Activated T-cell treated with anti-CD3 and anti-CD28 coated beads, Interleukin-2, amount 50 U/mL, for 48 hours (primary cell): ENCODE results near the gene ADGRV1.

ENCODE experiments used
- DNase-seq, 2 experiments: peaks; one replicate each; pipeline ENCODE4 v3.0.0-alpha.2; 2020

ADGRV1 gene

DNA sequence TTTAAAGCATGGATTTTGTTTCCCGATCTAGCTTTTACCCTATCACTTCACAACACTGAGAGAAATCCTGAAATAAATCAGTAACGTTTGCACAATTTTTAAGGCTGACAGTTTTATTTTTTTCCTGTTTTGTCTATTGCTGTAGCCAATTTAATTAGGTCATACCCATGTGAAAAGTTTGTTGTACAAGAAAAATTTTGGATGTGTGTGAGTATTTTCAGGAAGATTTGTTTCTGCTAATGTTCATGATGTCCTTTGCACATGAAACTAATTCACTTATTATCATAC, 586.7 kb downstream of the ADGRV1 start:
- DNase-seq, result no peak

- no peak for DNase-seq
Measured at GRCh38 chr5:91146230-91146629, 587.6 kb downstream of the ADGRV1 start.

- DNase-seq, result no peak
Measured at GRCh38 chr5:91146905-91147600, 588.5 kb downstream of the ADGRV1 start.

- no peak for DNase-seq
Measured at GRCh38 chr5:91150234-91150633, 591.6 kb downstream of the ADGRV1 start.

DNA sequence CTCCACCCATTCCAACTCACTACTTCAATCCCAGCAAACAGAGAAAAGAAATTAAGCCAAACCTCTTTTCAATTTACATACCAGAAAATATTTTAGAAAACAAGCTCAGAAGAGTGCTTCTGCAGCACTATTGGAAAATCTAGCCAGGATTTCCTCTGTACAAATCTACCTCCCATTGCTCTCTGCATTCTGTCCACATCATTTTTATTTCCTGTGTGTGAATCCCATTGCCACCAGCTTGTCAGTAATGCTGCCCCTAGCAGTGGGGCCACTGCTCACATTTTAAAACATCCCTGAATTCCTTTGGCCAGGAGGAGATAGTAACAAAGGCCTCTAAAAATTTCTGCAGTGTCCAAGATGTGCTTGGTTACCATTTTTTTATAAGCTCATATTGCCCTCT, 592.0 kb downstream of the ADGRV1 start:
- DNase-seq, result no peak

- DNase-seq, result no peak
Measured at GRCh38 chr5:91151947-91152346, 593.4 kb downstream of the ADGRV1 start.

- DNase-seq, result no peak
Measured at GRCh38 chr5:91154338-91154737, 595.7 kb downstream of the ADGRV1 start.

- DNase-seq, result no peak
Measured at GRCh38 chr5:91155274-91155673, 596.7 kb downstream of the ADGRV1 start.

DNA sequence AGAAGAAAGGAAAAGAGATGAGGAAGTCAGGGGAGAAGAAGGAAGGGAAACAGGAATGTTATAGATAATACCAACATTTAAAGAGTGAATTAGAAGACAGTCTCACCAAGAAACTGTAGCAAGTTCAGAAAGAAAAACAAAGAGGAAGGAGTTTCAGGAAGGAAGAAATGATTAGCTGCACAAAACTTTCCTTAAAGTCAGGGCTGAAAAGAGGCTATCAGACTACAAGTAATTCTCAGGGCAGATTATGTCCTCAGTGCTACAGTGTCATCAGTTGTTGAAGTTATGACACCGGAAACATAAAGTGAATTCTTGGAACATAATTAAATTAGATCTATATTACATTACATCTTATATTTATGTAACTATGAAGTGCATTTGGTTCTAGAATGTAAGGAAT, 597.6 kb downstream of the ADGRV1 start:
- DNase-seq, result no peak

- DNase-seq, result no peak
Measured at GRCh38 chr5:91158011-91158410, 599.4 kb downstream of the ADGRV1 start.

DNA sequence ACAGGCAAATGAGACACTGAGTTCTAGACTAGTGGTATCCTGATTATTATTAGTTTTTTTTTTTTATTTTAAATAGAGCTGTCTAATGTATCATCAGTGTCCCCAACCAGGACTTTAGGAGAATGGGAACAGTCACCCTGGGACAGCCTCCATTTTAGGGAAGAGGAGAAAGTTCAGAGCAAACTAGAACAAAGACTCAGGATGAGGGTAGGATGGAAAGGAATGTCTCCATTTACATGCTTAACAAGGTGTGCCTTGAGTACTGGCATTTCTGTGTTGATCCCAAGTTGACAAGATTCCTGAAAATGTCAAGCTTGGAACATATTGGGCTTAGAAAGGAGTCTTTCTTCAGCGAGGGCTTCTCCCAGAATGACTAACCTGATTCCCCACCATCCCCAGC, 601.0 kb downstream of the ADGRV1 start:
- no peak for DNase-seq

DNA sequence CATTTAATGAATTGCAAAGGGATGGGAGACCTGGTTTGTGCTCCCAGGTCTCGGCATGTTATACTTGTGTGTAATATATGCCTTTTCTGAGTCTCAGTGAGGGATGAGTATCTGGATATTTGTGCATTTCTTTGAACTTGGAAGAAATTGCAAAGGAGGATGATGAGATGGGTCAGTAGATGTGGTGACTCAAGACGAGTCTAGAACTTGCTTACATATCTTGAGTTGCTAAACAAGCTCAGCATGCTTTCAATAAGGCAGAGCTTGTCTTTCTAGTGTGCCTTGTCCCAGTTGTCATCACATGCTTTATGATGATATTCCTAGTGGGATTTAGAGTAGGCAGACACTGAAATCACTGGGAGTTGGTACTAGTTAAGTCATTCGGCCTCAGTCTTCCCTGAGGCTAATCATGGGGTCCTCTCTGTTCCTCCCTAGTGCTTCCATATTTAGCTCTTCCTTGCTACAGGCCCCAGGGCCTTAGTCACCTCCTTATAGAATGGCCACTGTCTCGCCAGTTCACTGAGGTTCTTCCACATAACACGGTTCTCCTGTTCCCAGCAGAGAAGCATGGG, 602.2 kb downstream of the ADGRV1 start:
- DNase-seq, result no peak

GRCh38 chr5:91162534-91163381, 604.2 kb downstream of the ADGRV1 start:
- peak; percentile 68 to 74 for DNase-seq

DNA sequence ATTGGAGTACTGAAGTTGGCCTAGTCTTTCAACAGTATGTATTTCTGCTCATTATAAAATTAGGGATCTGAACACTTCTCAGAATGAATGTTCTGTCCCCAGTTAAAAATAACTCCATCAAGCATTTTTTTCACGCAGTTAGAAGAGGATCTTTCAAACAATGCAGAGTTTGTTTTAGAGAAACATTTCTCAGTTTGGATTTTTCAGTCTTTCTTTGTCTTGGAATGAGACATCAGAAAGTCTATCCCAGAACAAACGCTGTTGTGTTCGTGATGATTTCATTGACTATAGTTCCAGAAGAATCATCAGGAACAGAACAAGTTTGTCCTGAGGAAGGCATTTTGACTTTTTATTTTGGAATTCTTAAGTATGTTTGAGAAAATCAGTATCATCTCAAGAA, 605.8 kb downstream of the ADGRV1 start:
- DNase-seq, result no peak

DNA sequence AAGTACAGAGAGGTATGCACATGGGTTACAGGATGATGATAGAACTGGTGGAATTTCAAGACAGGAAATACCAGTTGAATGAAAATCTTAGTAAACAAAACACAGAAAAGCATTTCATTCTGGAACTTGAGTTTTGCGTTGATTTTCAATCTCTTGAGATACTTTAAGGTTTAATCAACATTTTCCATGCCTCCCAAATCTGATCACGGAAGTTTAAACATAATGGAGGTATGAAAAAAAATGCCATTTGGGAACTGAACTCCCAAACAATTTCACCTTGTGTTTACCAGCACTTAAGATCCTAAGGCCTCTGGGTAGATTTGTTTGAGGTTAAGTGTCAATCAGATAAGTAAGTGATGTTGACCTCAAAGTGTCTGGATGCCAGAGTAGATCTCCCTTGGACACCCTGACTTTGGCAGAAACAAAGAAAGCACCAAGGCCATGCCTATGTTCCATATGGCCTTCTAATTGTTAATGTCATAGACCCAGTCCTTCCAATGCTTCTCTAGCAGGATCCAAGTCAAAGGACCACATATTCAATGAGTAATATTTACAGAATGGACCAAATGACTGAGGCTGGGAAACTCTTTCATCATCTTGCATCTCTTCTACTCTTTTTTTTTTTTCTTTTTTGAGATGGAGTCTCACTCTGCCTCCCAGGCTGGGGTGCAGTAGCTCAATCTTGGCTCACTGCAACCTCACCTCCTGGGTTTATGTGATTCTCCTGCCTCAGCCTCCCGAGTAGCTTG, 607.6 kb downstream of the ADGRV1 start:
- DNase-seq, result no peak

GRCh38 chr5:91168859-91169258, 610.3 kb downstream of the ADGRV1 start:
- DNase-seq, result no peak

- no peak for DNase-seq
Measured at GRCh38 chr5:91170266-91170665, 611.7 kb downstream of the ADGRV1 start.

GRCh38 chr5:91171322-91171721, 612.7 kb downstream of the ADGRV1 start:
- DNase-seq, result no peak

DNA sequence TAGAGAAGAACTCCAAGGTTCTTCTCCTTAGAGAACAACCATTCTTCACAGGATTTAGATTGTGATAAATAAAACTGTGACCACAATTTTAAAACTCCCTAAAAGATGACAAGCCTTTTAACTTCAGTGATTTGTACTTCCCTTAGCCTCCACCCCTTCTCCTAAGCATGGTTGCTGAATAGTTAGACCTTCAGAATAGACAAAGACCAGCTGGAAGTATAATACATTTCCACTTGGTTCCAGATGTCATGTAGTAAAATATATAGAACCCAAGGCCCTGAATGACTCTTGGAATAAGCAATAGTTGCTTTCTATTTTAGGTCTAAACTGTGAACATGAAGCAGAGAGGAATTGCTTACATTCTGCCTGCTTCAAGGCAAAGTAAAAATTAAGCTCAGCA, 615.8 kb downstream of the ADGRV1 start:
- DNase-seq, result no peak

DNA sequence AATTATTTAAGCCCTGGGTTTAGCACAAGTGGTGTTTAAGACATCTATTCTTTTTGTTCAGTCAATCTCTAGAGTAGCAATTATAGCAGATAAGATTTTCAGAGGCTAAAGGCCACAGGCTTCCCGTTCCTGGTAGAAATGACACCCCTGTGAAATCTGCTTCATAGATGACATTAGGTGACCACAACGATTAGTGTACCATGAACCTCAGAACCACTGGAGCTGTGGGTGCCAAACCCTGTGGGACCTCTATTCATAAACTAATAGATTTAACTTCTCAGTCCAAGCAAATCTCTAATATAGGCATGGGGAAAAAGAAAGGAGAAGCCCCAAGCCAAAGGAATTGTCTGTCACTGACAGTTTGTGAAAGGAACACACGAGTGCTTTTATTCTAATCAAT, 617.1 kb downstream of the ADGRV1 start:
- no peak for DNase-seq

- DNase-seq, result no peak
Measured at GRCh38 chr5:91176288-91177016, 617.9 kb downstream of the ADGRV1 start.

DNA sequence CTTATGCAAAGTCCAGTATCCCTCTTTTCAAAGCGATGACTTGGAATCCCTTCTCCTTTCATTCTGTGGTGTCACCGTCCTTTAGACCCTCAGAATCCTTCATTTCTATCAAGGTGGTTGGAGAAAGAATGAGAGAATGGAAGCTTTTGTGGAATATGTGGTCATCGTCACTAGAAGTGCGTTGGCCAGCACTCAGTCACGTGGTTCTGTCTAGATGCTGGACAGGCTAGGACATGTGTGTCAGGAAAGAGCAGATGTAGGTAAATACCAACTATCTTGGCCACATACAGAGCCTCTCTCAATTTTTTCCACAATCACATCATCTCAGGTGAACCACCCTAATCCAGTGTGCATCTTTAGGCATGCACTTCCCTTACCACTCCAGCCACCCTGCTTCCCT, 618.5 kb downstream of the ADGRV1 start:
- DNase-seq, result no peak

- DNase-seq, result no peak
Measured at GRCh38 chr5:91177639-91178038, 619.0 kb downstream of the ADGRV1 start.
